Natural killer cell (primary cell): ENCODE data around the gene PPP1R15B. TPM values are rescaled to one million over a fixed set of nuclear protein-coding genes. Genes with fewer than 3 reads are reported as not detected.

Experiments used
- ATAC-seq, 3 donors: fragments of 150-1000 bp in 2 of 3; fragments of 200-7000 bp in 1 of 3; cut with Tn5 transposase; 1 replicate in 1 of 3; 2 replicates in 2 of 3; pipeline ENCODE4 v1.10.0; 2021; ENCODE audit warnings: mild to moderate bottlenecking in 2 of 3, moderate library complexity in 2 of 3
- DNase-seq, 2 donors: peaks; one replicate each; pipeline versions ENCODE4 v3.0.0 to v3.0.0-alpha.2; 2013 to 2021; ENCODE audit warnings: mixed read lengths in 1 of 2
- H3K27ac ChIP-seq: one replicate; pipeline ENCODE4 v1.5.1; 2013; ENCODE audit warnings: mild to moderate bottlenecking, low read length
- H3K27me3 ChIP-seq: one replicate; pipeline ENCODE4 v1.6.1; 2013; ENCODE audit warnings: low read length; ENCODE audit not compliant: control insufficient read depth, insufficient read depth
- H3K36me3 ChIP-seq: one replicate; pipeline ENCODE4 v1.6.1; 2013; ENCODE audit warnings: low read length; ENCODE audit not compliant: control insufficient read depth, insufficient read depth
- H3K4me1 ChIP-seq: one replicate; pipeline ENCODE4 v1.6.1; 2013; ENCODE audit warnings: low read length; ENCODE audit not compliant: control insufficient read depth, insufficient read depth
- H3K4me3 ChIP-seq: one replicate; pipeline ENCODE4 v1.5.1; 2013; ENCODE audit warnings: low read length
- H3K9me3 ChIP-seq: one replicate; pipeline ENCODE4 v1.6.1; 2013; ENCODE audit warnings: low read length; ENCODE audit not compliant: control insufficient read depth, insufficient read depth
- H3K27ac Mint-ChIP-seq, 2 donors: one replicate each; pipeline ENCODE4 v1.8.0; 2022; ENCODE audit warnings: mild to moderate bottlenecking in 2 of 2, mixed read lengths in 2 of 2, moderate library complexity in 1 of 2
- H3K27me3 Mint-ChIP-seq, 2 donors: one replicate each; pipeline ENCODE4 v1.8.0; 2022; ENCODE audit warnings: low read depth in 2 of 2, mixed read lengths in 2 of 2
- H3K36me3 Mint-ChIP-seq: one replicate; pipeline ENCODE4 v1.8.0; 2022; ENCODE audit warnings: mixed read lengths
- H3K4me1 Mint-ChIP-seq, 2 donors: one replicate each; pipeline ENCODE4 v1.8.0; 2022; ENCODE audit warnings: mixed read lengths in 2 of 2
- H3K4me3 Mint-ChIP-seq: one replicate; pipeline ENCODE4 v1.8.0; 2022; ENCODE audit warnings: mild to moderate bottlenecking, moderate library complexity, mixed read lengths
- H3K9me3 Mint-ChIP-seq, 2 donors: one replicate each; pipeline ENCODE4 v1.8.0; 2022; ENCODE audit warnings: mixed read lengths in 2 of 2
- CTCF ChIP-seq: fragments of 200-600 bp; IDR thresholded peaks from one replicate; pipeline ENCODE4 v1.8.0; 2022; ENCODE audit warnings: antibody characterized with exemption
- WGBS: methylation state at CpG from one replicate; pipeline ENCODE4 v1.1.7; 2013; ENCODE audit warnings: missing lambda C conversion rate; ENCODE audit not compliant: insufficient coverage; 5-methylcytosine and 5-hydroxymethylcytosine counted together
- intact Hi-C: fragments of 100-400 bp; cut with micrococcal nuclease; formaldehyde crosslinking; loops from one replicate; pipeline ENCODE4 v1.14.2; 2022
- total RNA-seq, 4 donors: library from RNA; stranded (reverse); fragments of 120-200 nt in 1 of 4; gene quantifications; one replicate each; pipeline versions ENCODE4 v1.2.3 to v1.2.4, GENCODE V29; 2013 to 2022

PPP1R15B gene
- total RNA-seq, 3 donors from 2014 or later (not counting 1 experiment from before 2014, with no cell fraction given): 174 to 236 (median 222) TPM

DNA sequence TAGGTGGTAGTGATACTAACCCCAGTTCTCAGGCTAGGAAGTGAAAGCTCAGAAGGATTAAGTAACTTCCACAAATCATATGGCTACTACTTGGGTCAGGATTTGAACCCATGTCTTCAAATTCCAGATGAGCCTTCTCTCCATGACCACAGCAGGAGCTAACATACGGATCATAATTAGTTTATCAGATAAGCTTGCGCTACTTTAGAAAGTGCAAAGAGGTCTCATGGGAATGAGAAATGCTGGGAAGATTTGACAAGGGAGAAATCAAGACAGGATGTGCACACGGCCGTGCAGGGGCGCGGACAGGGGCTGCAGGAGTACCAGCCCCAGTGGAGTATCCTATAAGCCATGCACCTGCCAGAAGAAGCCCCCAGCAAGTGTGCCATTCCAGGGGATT lies 57.0 kb downstream of the PPP1R15B start:
- WGBS: 60% methylated on average over 6 of the region's 6 CpGs
- TF ChIP-seq CTCF: no peak
- peaks cover 4% of the 10 kb centered on the region for H3K4me1 ChIP-seq
- no peak overlapping the region for H3K4me3 ChIP-seq
- Mint-ChIP-seq H3K27me3 (peaks cover 5 to 13% of the 10 kb centered on the region in 2 donors), H3K9me3 (no peaks in the 10 kb centered on the region), H3K27ac (no peak overlapping the region), H3K4me1 (no peaks in the 10 kb centered on the region), H3K4me3 (no peak overlapping the region), H3K36me3 (no peaks in the 10 kb centered on the region)
- intact Hi-C loops: no loop called here
- DNase-seq (no peak), ATAC-seq (no peak)
- no peaks in the 10 kb centered on the region for H3K9me3 ChIP-seq
- peaks cover 2% of the 10 kb centered on the region for H3K27me3 ChIP-seq
- H3K27ac ChIP-seq: no peak overlapping the region
- H3K36me3 ChIP-seq: no peaks in the 10 kb centered on the region

Other genes with a start within 250 kb of the PPP1R15B start
- gene REN, start 245.5 kb downstream of the PPP1R15B start, total RNA-seq: not detected
- not detected for gene KISS1, start 215.3 kb downstream of the PPP1R15B start, total RNA-seq
- not detected for gene GOLT1A, start 197.8 kb downstream of the PPP1R15B start, total RNA-seq
- under 1 TPM; 0.10 to 0.43 (median 0.16) TPM for gene PLEKHA6, start 51.9 kb downstream of the PPP1R15B start, total RNA-seq
- 10 to 100 TPM; 18.1 to 34.8 (median 29.5) TPM for gene PIK3C2B, start 83.0 kb upstream of the PPP1R15B start, total RNA-seq
- gene MDM4, start 104.6 kb upstream of the PPP1R15B start, total RNA-seq: 100 to 1,000 TPM; 295 to 324 (median 296) TPM